ENCODE data around the gene RIPPLY2. TPM values are rescaled to one million over a fixed set of nuclear protein-coding genes. Genes with fewer than 3 reads are reported as not detected.

Gene RIPPLY2
- total and polyA plus RNA-seq, 2 of the 4 experiments (the other 2 are of a cell fraction) = 0.32 TPM; not detected in 1

DNA sequence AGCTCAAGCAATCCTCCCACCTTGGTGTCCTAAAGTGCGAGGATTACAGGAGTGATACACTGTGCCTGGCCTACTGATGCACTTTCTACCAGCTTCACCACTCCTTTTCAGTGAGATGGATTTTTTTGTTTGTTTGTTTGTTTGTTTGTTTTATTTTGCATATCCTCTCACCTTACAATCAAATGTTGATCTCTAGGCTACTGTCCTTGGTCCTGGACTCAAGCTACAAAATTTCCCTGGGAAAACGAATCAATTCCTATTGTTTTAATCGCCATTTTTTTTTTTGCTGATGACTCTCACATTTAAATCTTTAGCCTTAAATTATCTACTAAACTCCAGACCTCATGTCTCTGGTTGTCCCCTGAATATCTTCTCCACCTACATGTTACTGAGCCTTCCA, 3.5 kb upstream of the RIPPLY2 start:
- H3K23ac ChIP-seq (ENCODE audit: low read depth, low read length) = no peak overlapping the region
- no TSS peak for BruUV-seq (replicated peaks)
- no peaks in the 10 kb centered on the region for H3K9me3 ChIP-seq (ENCODE audit: control insufficient read depth, insufficient read depth, low read length)
- dilution Hi-C loops (cut with HindIII; ENCODE audit: low sequenced_read_pairs, unreplicated experiment) (no loop called here), intact Hi-C loops (cut with micrococcal nuclease) (no loop called here), in situ Hi-C loops (cut with MboI; ENCODE audit: low sequenced_read_pairs) (no loop called here)
- no peak overlapping the region for H3K4me3 ChIP-seq (ENCODE audit: insufficient read depth, low read depth, low read length)
- ChIA-PET CTCF (interaction anchor here (0.5 kb wide), 1 partner anchor 359 kb away, joined by 3 read pairs; no protein-coding TSS in a partner anchor), POLR2A (ENCODE audit: unreplicated experiment) (no interaction called here)
- H2BK5ac ChIP-seq (ENCODE audit: low read depth, low read length, poor library complexity, severe bottlenecking) = no peak overlapping the region
- H3K4me2 ChIP-seq (ENCODE audit: low read depth, low read length) = no peak overlapping the region
- H3K14ac ChIP-seq (replicated peaks; ENCODE audit: low read depth, low read length) = no peak overlapping the region
- no peak overlapping the region for H2AK5ac ChIP-seq (ENCODE audit: low read depth, low read length)
- H2BK20ac ChIP-seq (ENCODE audit: low read depth, low read length) = no peak overlapping the region
- ATAC-seq (ENCODE audit: low read depth) (no peak), DNase-seq (no peak)
- no peak overlapping the region for H3K9ac ChIP-seq (ENCODE audit: low read depth, low read length)
- H3K27ac ChIP-seq (ENCODE audit: insufficient read depth, low read length) = no peak overlapping the region
- H2BK120ac ChIP-seq (ENCODE audit: low read depth, low read length) = no peak overlapping the region
- H3K18ac ChIP-seq (ENCODE audit: low read depth, low read length) = no peak overlapping the region
- H3K4me1 ChIP-seq (ENCODE audit: control insufficient read depth, insufficient read depth, low read length) = no peaks in the 10 kb centered on the region
- no peak overlapping the region for H3K56ac ChIP-seq (ENCODE audit: extremely low read depth, insufficient read depth, low read length)
- H2BK15ac ChIP-seq (ENCODE audit: low read depth, low read length) = no peak overlapping the region
- peaks cover 16% of the 10 kb centered on the region for H3K27me3 ChIP-seq (ENCODE audit: control insufficient read depth, insufficient read depth, low read length)
- WGBS, 2 experiments (ENCODE audit: extremely low coverage in 2 of 2, insufficient read length in 1 of 2) = no CpG with 5 or more reads among the region's 3 CpGs
- H3K9me1 ChIP-seq (ENCODE audit: insufficient read depth, low read length) = no peaks in the 10 kb centered on the region
- TF ChIP-seq POLR2A (IDR thresholded peaks at IDR 0.05; ENCODE audit: low read depth, low read length) (no peak), NFE2L2 (IDR thresholded peaks at IDR 0.05; ENCODE audit: low read depth, low read length) (no peak), RCOR1 (IDR thresholded peaks at IDR 0.05; ENCODE audit: insufficient replicate concordance, low read length) (no peak), RAD21 (IDR thresholded peaks at IDR 0.05; ENCODE audit: low read length) (no peak), MAZ (IDR thresholded peaks at IDR 0.05; ENCODE audit: borderline replicate concordance, low read depth, low read length) (no peak), BHLHE40 (IDR thresholded peaks at IDR 0.05; ENCODE audit: low read depth, low read length) (no peak), MXI1 (IDR thresholded peaks at IDR 0.05; ENCODE audit: borderline replicate concordance, low read depth, low read length) (no peak), CEBPB (IDR thresholded peaks at IDR 0.05; ENCODE audit: low read depth, low read length) (no peak), RFX5 (IDR thresholded peaks at IDR 0.05; ENCODE audit: low read depth, low read length) (no peak), MAFK (IDR thresholded peaks at IDR 0.05; ENCODE audit: low read depth, low read length) (no peak), CHD1 (IDR thresholded peaks at IDR 0.05; ENCODE audit: low read depth, low read length) (no peak)
- TF ChIP-seq, protein P1, sequence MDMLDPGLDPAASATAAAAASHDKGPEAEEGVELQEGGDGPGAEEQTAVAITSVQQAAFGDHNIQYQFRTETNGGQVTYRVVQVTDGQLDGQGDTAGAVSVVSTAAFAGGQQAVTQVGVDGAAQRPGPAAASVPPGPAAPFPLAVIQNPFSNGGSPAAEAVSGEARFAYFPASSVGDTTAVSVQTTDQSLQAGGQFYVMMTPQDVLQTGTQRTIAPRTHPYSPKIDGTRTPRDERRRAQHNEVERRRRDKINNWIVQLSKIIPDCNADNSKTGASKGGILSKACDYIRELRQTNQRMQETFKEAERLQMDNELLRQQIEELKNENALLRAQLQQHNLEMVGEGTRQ (IDR thresholded peaks at IDR 0.05; ENCODE audit: low read depth, low read length) = no peak
- TF ChIP-seq, protein P2, sequence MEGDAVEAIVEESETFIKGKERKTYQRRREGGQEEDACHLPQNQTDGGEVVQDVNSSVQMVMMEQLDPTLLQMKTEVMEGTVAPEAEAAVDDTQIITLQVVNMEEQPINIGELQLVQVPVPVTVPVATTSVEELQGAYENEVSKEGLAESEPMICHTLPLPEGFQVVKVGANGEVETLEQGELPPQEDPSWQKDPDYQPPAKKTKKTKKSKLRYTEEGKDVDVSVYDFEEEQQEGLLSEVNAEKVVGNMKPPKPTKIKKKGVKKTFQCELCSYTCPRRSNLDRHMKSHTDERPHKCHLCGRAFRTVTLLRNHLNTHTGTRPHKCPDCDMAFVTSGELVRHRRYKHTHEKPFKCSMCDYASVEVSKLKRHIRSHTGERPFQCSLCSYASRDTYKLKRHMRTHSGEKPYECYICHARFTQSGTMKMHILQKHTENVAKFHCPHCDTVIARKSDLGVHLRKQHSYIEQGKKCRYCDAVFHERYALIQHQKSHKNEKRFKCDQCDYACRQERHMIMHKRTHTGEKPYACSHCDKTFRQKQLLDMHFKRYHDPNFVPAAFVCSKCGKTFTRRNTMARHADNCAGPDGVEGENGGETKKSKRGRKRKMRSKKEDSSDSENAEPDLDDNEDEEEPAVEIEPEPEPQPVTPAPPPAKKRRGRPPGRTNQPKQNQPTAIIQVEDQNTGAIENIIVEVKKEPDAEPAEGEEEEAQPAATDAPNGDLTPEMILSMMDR (conservative IDR thresholded peaks at IDR 0.05; ENCODE audit: low read depth, low read length) = no peak
- H4K5ac ChIP-seq (ENCODE audit: low read depth, low read length) = no peak overlapping the region
- H4K8ac ChIP-seq (ENCODE audit: low read depth in 2 of 2, low read length in 2 of 2) = no peak overlapping the region
- no peaks in the 10 kb centered on the region for H3K36me3 ChIP-seq (ENCODE audit: control insufficient read depth, insufficient read depth, low read length)
- H2AK9ac ChIP-seq (replicated peaks; ENCODE audit: low read depth, low read length, poor library complexity) = no peak overlapping the region
- no peak overlapping the region for H3K4ac ChIP-seq (ENCODE audit: low read depth, low read length)
- no peaks in the 10 kb centered on the region for H3K79me1 ChIP-seq (ENCODE audit: low read depth in 1 of 2, low read length in 2 of 2)
- no peak overlapping the region for H4K91ac ChIP-seq (ENCODE audit: insufficient read depth, low read depth, low read length)
- H4K20me1 ChIP-seq (ENCODE audit: insufficient read depth, low read length) = no peaks in the 10 kb centered on the region
- H2AFZ ChIP-seq (replicated peaks; ENCODE audit: low read length, poor library complexity) = no peak overlapping the region
